Hepatocyte (in vitro differentiated cells): ENCODE data around the gene MAPRE2.

Source experiments
- CTCF ChIP-seq: fragments of 200-600 bp; sonication (generic); IDR thresholded peaks from 2 replicates; pipeline ENCODE4 v1.5.1; 2016; ENCODE audit warnings: antibody characterized with exemption, mild to moderate bottlenecking; ENCODE audit not compliant: poor library complexity
- EZH2 ChIP-seq: fragments of 200-600 bp; sonication (generic); IDR thresholded peaks from 2 replicates; pipeline ENCODE4 v1.6.1; 2016; ENCODE audit warnings: antibody characterized with exemption, mild to moderate bottlenecking, borderline replicate concordance

- no peak for TF ChIP-seq EZH2
- no peak for TF ChIP-seq CTCF
These were observed 3.9 kb downstream of the MAPRE2 start for GRCh38 chr18:35045121-35045520.
